ENCODE data around the gene DNMBP. TPM values are rescaled to one million over a fixed set of nuclear protein-coding genes. Genes with fewer than 3 reads are reported as not detected.
"Not testable (repeated sequence)": the region's sequence is repeated elsewhere in the genome, so short reads cannot be mapped to it uniquely, and the experiment has no call there.

Gene DNMBP
- polyA plus RNA-seq, 4 donors: 33.2 to 37.7 (median 34.4) TPM

GRCh38 chr10:99921948-99922347 lies 87.8 kb downstream of the DNMBP start:
- no peak for DNase-seq (ENCODE audit: low read depth in 4 of 4, low spot score in 2 of 4)

- no peak for DNase-seq (ENCODE audit: low read depth in 4 of 4, low spot score in 2 of 4)
These were observed 88.8 kb downstream of the DNMBP start for GRCh38 chr10:99920901-99921300.

GRCh38 chr10:99920486-99920885 lies 89.3 kb downstream of the DNMBP start:
- DNase-seq (ENCODE audit: low read depth in 4 of 4, low spot score in 2 of 4): no peak

- DNase-seq (ENCODE audit: low read depth in 4 of 4, low spot score in 2 of 4): peak in 3 of 4 donors; percentile 61 to 78 (median 73)
These were observed 91.6 kb downstream of the DNMBP start for GRCh38 chr10:99917963-99918825.

- no peak for DNase-seq (ENCODE audit: low read depth in 4 of 4, low spot score in 2 of 4)
These were observed 93.0 kb downstream of the DNMBP start for GRCh38 chr10:99916776-99917175.

- DNase-seq (ENCODE audit: low read depth in 4 of 4, low spot score in 2 of 4): no peak
These were observed 94.3 kb downstream of the DNMBP start for GRCh38 chr10:99915414-99915813.

- DNase-seq (ENCODE audit: low read depth in 4 of 4, low spot score in 2 of 4): no peak
These were observed 95.5 kb downstream of the DNMBP start for GRCh38 chr10:99914236-99914635.

GRCh38 chr10:99913831-99914235 lies 95.9 kb downstream of the DNMBP start:
- DNase-seq (ENCODE audit: low read depth in 4 of 4, low spot score in 2 of 4): peak in 2 of 4 donors; percentile 50 to 65

- no peak for DNase-seq (ENCODE audit: low read depth in 4 of 4, low spot score in 2 of 4)
These were observed 97.7 kb downstream of the DNMBP start for GRCh38 chr10:99912041-99912440.

GRCh38 chr10:99908512-99908911 lies 101.2 kb downstream of the DNMBP start:
- no peak for DNase-seq (ENCODE audit: low read depth in 4 of 4, low spot score in 2 of 4)

GRCh38 chr10:99906470-99906869 lies 103.3 kb downstream of the DNMBP start:
- no peak for DNase-seq (ENCODE audit: low read depth in 4 of 4, low spot score in 2 of 4)

- no peak for DNase-seq (ENCODE audit: low read depth in 4 of 4, low spot score in 2 of 4)
These were observed 103.8 kb downstream of the DNMBP start for GRCh38 chr10:99905971-99906370.

GRCh38 chr10:99895867-99896266 lies 113.9 kb downstream of the DNMBP start:
- DNase-seq (ENCODE audit: low read depth in 4 of 4, low spot score in 2 of 4): no peak

GRCh38 chr10:99895066-99895465 lies 114.7 kb downstream of the DNMBP start:
- not testable (repeated sequence) for DNase-seq (ENCODE audit: low read depth in 4 of 4, low spot score in 2 of 4)

GRCh38 chr10:99894613-99895012 lies 115.1 kb downstream of the DNMBP start:
- no peak for DNase-seq (ENCODE audit: low read depth in 4 of 4, low spot score in 2 of 4)

GRCh38 chr10:99888622-99889021 lies 121.1 kb downstream of the DNMBP start:
- DNase-seq (ENCODE audit: low read depth in 4 of 4, low spot score in 2 of 4): no peak

- DNase-seq (ENCODE audit: low read depth in 4 of 4, low spot score in 2 of 4): no peak
These were observed 126.2 kb downstream of the DNMBP start for GRCh38 chr10:99883523-99883922.

GRCh38 chr10:99881371-99881770 lies 128.4 kb downstream of the DNMBP start:
- no peak for DNase-seq (ENCODE audit: low read depth in 4 of 4, low spot score in 2 of 4)

GRCh38 chr10:99880080-99880835 lies 129.5 kb downstream of the DNMBP start:
- DNase-seq (ENCODE audit: low read depth in 4 of 4, low spot score in 2 of 4): no peak

- DNase-seq (ENCODE audit: low read depth in 4 of 4, low spot score in 2 of 4): no peak
These were observed 134.3 kb downstream of the DNMBP start for GRCh38 chr10:99875473-99875872.

GRCh38 chr10:99874341-99875085 lies 135.2 kb downstream of the DNMBP start:
- DNase-seq (ENCODE audit: low read depth in 4 of 4, low spot score in 2 of 4): no peak

All from left renal cortex interstitium (tissue), 4 donors.